Renal pelvis (tissue), 4 donors: ENCODE data around the gene MRPL48. TPM values are rescaled to one million over a fixed set of nuclear protein-coding genes. Genes with fewer than 3 reads are reported as not detected.
"Not testable (repeated sequence)": the region's sequence is repeated elsewhere in the genome, so short reads cannot be mapped to it uniquely, and the experiment has no call there.

Experiments used
- DNase-seq: peaks from one replicate; pipeline ENCODE4 v3.0.0-alpha.2; 2013
- polyA plus RNA-seq, 3 donors: library from polyadenylated mRNA; unstranded; fragments of 120-200 nt; gene quantifications; one replicate each; pipeline ENCODE4 v1.2.1, GENCODE V29; 2013; ENCODE audit not compliant: insufficient read length in 3 of 3

Gene MRPL48
- polyA plus RNA-seq, 3 donors, result 53.3 to 69.9 (median 59.6) TPM

DNA sequence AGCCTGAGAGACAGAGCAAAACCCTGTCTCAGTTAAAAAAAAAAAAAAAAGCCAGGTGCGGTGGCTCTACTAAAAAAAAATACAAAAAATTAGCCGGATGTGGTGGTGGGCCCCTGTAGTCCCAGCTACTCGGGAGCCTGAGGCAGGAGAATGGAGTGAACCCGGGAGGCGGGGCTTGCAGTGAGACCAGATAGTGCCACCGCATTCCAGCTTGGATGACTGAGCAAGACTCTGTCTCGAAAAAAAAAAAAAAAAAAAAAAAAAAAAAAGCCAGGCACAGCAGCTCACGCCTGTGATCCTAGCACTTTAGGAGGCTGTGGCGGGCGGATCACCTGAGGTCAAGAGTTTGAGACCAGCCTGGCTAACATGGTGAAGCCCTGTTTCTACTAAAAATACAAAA is 92.8 kb downstream of the MRPL48 start:
- not testable (repeated sequence) for DNase-seq

DNA sequence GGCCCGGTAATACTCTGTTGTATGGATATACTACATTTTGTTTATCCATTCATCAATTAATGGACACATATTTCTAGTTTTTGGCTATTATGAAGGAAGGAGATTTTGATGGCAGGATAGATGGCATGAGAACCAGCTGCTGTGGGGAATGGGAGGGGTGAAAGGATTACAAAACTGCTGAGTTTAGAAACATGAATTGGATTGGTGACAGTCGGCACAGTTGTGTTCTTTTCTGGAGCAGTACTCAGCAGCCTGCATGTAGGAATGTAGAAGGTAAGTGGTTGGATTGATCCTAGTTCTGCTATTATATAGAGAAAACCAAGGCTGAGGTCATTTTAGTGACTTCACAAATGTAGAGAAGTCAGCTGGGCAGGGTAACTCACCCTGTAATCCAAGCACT is 96.2 kb downstream of the MRPL48 start:
- DNase-seq, result no peak

DNA sequence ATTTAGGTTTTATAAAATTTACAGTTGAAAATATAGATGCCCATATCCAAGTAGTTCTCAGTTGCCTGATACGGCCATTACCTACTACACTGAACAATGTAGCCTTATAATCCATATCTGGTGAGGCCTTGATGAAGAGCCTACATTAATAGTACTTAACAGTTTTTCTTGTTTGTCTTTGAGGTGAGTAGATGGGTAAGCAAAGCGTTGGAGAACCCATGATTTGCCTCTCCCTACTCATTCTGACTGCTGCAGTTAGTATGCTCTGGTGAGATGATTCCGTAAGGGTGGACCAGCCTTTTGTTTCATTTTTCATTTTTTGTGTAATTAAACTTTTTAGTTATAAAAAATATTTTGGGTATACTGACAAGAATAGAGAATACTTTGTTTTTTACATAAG is 100.6 kb downstream of the MRPL48 start:
- DNase-seq, result no peak

DNA sequence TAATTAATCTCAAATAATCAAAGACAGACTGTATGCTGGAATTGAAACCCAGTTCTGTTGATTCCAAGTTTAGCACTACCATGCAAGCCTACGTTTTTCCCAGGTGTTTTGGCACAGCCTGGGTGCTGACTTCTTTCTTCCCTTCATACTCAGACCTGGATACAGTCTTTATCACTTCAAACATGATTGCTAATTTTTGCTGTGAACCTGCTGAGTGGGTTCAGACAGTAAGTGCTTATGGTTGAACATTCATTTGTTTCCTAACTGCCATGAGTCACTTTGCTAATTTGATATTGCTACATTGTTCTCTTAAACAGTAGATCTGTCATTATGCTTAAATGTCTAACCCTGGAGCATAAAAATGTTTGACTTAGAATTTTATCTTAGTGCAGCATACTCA is 101.3 kb downstream of the MRPL48 start:
- DNase-seq, result no peak

DNA sequence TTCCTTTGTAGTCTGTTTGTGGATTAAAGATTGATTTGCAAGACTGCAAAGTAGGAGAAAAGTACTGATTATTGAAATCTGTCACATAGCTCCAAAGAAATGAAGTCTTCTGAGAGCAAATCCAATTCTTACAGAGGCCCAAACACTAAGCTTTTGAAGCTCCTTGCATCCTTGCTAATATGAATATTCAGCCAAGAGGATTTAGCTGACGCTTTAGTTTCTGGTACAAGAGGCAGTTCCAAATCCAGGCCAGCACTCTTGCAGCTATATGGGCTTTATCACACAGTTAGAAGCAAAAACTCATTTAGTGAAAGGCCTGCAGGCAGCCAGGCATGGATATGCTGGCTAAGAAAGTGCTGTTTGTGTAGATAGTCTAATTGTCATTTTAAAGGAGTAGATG is 101.9 kb downstream of the MRPL48 start:
- DNase-seq, result no peak

DNA sequence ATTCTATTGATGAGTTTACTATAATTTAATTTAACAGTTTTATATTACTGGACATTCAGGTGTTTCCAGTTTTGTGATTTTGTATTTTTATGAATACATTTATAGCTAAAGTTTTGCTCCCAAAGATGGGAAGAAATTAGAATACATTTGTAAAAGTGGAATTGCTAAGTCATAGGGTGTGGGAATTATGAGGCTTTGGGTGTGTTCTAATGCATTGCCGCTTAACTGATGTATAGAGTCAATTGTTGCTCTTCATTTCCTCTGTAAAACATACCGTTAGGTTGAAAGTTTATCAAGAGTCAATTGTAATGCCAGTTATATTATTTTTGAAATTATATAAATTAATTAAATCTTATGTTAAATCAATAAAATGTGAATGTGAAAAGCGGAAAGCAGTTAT is 105.4 kb downstream of the MRPL48 start:
- DNase-seq, result no peak

DNA sequence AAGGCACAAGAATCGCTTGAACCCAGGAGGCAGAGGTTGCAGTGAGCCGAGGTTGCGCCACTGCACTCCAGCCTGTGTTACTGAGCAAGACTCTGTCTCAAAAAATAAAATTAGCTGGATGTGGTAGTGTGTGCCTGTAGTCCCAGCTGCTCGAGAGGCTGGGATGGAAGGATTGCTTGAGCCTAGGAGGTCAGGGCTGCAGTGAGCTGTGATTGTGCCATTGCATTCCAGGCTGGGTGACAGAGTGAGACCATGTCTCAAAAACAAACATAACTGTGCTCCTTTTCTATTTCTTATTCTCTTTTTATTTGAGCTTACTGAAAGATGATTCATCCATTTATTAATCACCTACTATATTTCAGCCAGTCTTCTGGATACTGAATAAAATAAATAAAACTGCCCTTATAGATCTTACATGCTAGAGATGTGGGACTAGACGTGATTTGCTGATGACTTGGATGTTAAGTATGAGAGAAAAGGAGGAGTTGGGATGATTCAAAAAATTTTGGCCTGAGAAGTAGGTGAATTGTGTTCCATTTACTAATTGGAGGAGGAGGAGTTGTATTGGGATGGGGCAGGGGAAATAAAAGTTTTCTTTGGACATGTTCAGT is 107.2 kb downstream of the MRPL48 start:
- no peak for DNase-seq

DNA sequence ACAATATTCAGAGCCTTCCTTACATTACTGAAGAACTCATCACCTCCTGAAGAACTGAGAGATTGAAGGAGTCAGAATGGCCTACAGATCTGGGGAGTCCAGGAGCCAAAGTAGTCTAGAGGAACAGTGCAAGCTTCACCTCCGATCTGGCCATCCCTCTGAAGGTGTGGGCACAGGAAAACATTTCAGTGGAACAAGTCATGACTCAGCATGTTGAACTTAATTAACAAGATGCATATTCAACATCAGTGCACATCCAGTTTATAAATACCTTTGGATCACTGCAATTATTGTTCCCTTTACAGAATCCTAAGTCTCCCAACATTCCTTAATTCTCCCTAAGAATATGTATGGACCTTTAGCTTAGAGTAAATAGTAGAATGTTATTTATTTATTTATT is 114.6 kb downstream of the MRPL48 start:
- DNase-seq, result no peak

DNA sequence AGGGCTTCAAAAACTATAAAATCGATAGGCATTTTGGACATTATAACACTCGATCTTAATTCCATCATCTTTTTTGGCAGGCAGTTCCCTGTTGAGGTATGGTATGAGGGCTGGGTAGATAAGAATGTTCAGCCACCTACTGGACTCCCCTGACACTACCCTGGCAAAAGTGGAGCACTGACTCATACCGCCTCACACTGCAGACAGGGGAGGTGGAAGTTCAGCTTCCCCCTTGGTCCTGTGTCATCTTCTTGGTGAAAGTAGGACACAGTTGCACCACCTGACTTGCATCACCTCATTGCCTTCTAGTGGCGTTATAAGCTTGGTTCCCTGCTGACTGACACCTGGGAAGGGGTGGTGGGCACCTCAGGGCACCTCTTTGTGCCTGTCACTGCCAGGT is 119.5 kb downstream of the MRPL48 start:
- no peak for DNase-seq

DNA sequence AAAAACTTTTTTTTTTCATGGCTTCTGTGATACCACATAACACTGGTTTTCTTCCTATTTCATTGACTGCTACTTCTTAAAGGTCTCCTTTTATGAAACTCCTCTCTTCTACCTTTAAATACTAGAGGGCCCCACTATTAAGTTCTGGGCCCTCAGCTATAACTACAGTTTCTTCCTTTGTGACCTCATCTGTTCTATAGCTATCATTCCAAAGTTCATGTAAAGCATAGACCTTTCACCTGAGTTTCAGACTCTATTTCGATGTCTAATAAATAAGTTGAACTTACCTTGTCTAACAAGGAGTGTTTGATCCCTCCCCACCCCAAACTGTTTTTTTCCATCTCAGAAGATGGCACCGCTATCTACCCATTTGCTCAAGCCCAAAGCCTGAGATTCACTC is 124.4 kb downstream of the MRPL48 start:
- no peak for DNase-seq

DNA sequence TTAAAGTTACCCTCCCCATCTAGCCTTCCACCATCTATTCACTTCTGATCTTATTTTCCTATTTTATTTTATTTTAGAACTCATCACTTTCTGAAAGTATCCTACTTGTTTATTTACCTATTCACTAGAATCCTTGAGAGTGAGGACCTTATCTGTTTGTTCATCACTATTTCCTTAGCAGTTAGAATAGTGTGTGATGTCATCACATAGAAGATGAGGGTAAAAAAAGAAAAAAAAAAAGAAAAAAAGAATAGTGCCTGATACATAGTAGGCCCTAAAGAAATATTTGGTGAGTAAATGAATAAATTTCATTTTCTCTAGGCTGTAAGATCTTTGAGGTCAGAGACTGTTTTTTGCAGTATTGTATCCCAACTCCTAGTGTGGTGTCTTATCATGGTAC is 125.8 kb downstream of the MRPL48 start:
- DNase-seq, result no peak

DNA sequence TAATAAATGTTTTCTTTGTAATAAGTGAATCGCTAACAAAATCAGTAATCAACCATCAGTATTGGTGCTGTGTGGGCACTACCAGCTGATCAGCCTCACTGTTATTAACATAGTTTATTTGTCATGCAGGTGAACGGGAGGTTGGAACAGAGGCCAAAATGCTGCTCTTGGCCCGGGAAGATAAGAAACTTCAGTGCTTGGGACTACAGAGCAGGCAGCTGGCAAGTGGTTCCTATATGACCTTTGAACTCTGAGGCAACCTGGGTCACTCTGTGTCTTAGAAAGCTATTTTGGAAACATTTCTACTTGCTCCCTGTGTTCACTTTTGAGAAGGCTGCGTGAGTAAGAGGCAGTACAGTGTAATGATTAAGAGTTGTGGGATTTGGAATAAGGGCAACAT is 126.6 kb downstream of the MRPL48 start:
- no peak for DNase-seq

Other genes with a start within 250 kb of the MRPL48 start
- 10 to 100 TPM; 44.5 to 47.6 (median 47.3) TPM for gene FAM168A, start 189.8 kb upstream of the MRPL48 start, polyA plus RNA-seq
- 10 to 100 TPM; 13.0 to 16.7 (median 15.7) TPM for gene PLEKHB1, start 141.3 kb upstream of the MRPL48 start, polyA plus RNA-seq
- gene RAB6A, start 26.8 kb upstream of the MRPL48 start, polyA plus RNA-seq, result 100 to 1,000 TPM in 2 of 3 donors, 10 to 100 TPM in 1; 99.4 to 110 (median 108) TPM
- gene COA4, start 89.0 kb downstream of the MRPL48 start, polyA plus RNA-seq, result 10 to 100 TPM; 75.1 to 79.1 (median 78.8) TPM
- gene PAAF1, start 89.1 kb downstream of the MRPL48 start, polyA plus RNA-seq, result 10 to 100 TPM; 31.1 to 41.1 (median 33.7) TPM
- 1 to 10 TPM; 5.4 to 7.3 (median 5.7) TPM for gene DNAJB13, start 163.2 kb downstream of the MRPL48 start, polyA plus RNA-seq
- gene UCP2, start 195.0 kb downstream of the MRPL48 start, polyA plus RNA-seq, result 10 to 100 TPM; 63.6 to 82.9 (median 75.3) TPM
- gene UCP3, start 221.2 kb downstream of the MRPL48 start, polyA plus RNA-seq, result 1 to 10 TPM; 1.6 to 5.9 (median 5.4) TPM